Epithelial cell of prostate (primary cell): ENCODE results near the gene CABP2.
"Not testable (repeated sequence)": the region's sequence is repeated elsewhere in the genome, so short reads cannot be mapped to it uniquely, and the experiment has no call there.

Experiments
- DNase-seq: peaks from one replicate; pipeline ENCODE4 v3.0.0-alpha.2; 2011; ENCODE audit warnings: low read depth, low spot score
- H3K27ac ChIP-seq: fragments of 450-650 bp; 2 replicates; pipeline ENCODE4 v1.5.1; 2017; ENCODE audit warnings: mild to moderate bottlenecking

Gene CABP2

GRCh38 chr11:67482827-67483798, 40.1 kb downstream of the CABP2 start, which contains the start of gene AIP:
Gene AIP, plus strand, starts transcription at chr11:67483026. Its CDS starts 133 bp downstream, at chr11:67483159.
- DNase-seq = peak; percentile 86
- H3K27ac ChIP-seq = peak within 1 kb of the TSS; percentile 56

GRCh38 chr11:67482275-67482826, 40.9 kb downstream of the CABP2 start:
- DNase-seq = no peak
- peak overlapping the region; percentile 56 for H3K27ac ChIP-seq

- H3K27ac ChIP-seq, DNase-seq: not testable (repeated sequence)
Measured at GRCh38 chr11:67477344-67478050, 45.7 kb downstream of the CABP2 start.

GRCh38 chr11:67476692-67477091, 46.6 kb downstream of the CABP2 start:
- H3K27ac ChIP-seq, DNase-seq: not testable (repeated sequence)

- DNase-seq = no peak
- H3K27ac ChIP-seq = no peak overlapping the region
Measured at GRCh38 chr11:67472882-67473281, 50.4 kb downstream of the CABP2 start.

GRCh38 chr11:67470337-67471002, 52.8 kb downstream of the CABP2 start:
- no peak for DNase-seq
- H3K27ac ChIP-seq = no peak overlapping the region

- no peak for DNase-seq
- H3K27ac ChIP-seq = peak overlapping the region; percentile 87
Measured at GRCh38 chr11:67469508-67469811, 53.8 kb downstream of the CABP2 start.
